GM23338 (cell line): Measurements from ENCODE around the gene ECSCR.

Experiments
- CREB1 ChIP-seq: fragments of 250-450 bp; sonication (Bioruptor Pico); IDR thresholded peaks from 2 replicates; pipeline ENCODE4 v1.5.0; 2020; ENCODE audit warnings: low read depth, mild to moderate bottlenecking, moderate library complexity
- CTCF ChIP-seq, 2 experiments: fragments of 200-600 bp in 1 of 2; sonication (generic) in 1 of 2; conservative IDR thresholded peaks; 2 replicates each; pipeline versions ENCODE4 v1.5.1 to v1.6.1; 2016 to 2017; ENCODE audit warnings: antibody characterized with exemption in 2 of 2, low read depth in 2 of 2, mild to moderate bottlenecking in 2 of 2, moderate library complexity in 1 of 2
- ETS1 ChIP-seq: IDR thresholded peaks from 2 replicates; pipeline ENCODE4 v1.6.1; 2016; ENCODE audit warnings: antibody characterized with exemption
- EZH2 ChIP-seq: fragments of 200-600 bp; sonication (generic); IDR thresholded peaks from one replicate; pipeline ENCODE4 v1.8.0; 2017; ENCODE audit warnings: antibody characterized with exemption, mild to moderate bottlenecking, low read depth; ENCODE audit not compliant: unreplicated experiment
- EZH2phosphoT487 ChIP-seq: fragments of 200-600 bp; sonication (generic); IDR thresholded peaks from one replicate; pipeline ENCODE4 v1.8.1; 2018; ENCODE audit warnings: antibody characterized with exemption; ENCODE audit not compliant: unreplicated experiment
- JUNB ChIP-seq: IDR thresholded peaks from one replicate; pipeline ENCODE4 v1.6.1; 2016; ENCODE audit warnings: antibody characterized with exemption; ENCODE audit not compliant: unreplicated experiment
- POLR2AphosphoS5 ChIP-seq: IDR thresholded peaks from 2 replicates; pipeline ENCODE4 v1.6.1; 2016; ENCODE audit warnings: antibody characterized with exemption, low read depth
- REST ChIP-seq: IDR thresholded peaks from one replicate; pipeline ENCODE4 v1.6.1; 2018; ENCODE audit warnings: antibody characterized with exemption; ENCODE audit not compliant: unreplicated experiment
- STAT1 ChIP-seq: IDR thresholded peaks from one replicate; pipeline ENCODE4 v1.6.1; 2016; ENCODE audit warnings: antibody characterized with exemption; ENCODE audit not compliant: unreplicated experiment
- ZNF114 ChIP-seq: fragments of 250-450 bp; sonication (Bioruptor Pico); IDR thresholded peaks from 2 replicates; pipeline ENCODE4 v1.5.0; 2020; ENCODE audit warnings: mild to moderate bottlenecking, moderate library complexity
- ZNF331 ChIP-seq: fragments of 250-450 bp; sonication (Bioruptor Pico); IDR thresholded peaks from 2 replicates; pipeline ENCODE4 v1.5.0; 2020; ENCODE audit warnings: low read depth, mild to moderate bottlenecking, moderate library complexity

GRCh38 chr5:139462586-139463276 lies at the start of gene ECSCR:
- TF ChIP-seq CTCF (conservative IDR thresholded peaks at IDR 0.05; ENCODE audit: low read depth in 2 of 2) (no peak), POLR2AphosphoS5 (no peak), EZH2phosphoT487 (no peak), EZH2 (no peak), REST (no peak), ZNF331 (CRISPR knock-in tag) (no peak), CREB1 (CRISPR knock-in tag) (no peak), ZNF114 (CRISPR knock-in tag) (no peak), ETS1 (no peak), JUNB (no peak), STAT1 (no peak)
